ENCODE measurements around the gene PDE3A. TPM values are rescaled to one million over a fixed set of nuclear protein-coding genes. Genes with fewer than 3 reads are reported as not detected.

The PDE3A gene
- total RNA-seq, 1 experiment from 2014 or later = 0.12 TPM

DNA sequence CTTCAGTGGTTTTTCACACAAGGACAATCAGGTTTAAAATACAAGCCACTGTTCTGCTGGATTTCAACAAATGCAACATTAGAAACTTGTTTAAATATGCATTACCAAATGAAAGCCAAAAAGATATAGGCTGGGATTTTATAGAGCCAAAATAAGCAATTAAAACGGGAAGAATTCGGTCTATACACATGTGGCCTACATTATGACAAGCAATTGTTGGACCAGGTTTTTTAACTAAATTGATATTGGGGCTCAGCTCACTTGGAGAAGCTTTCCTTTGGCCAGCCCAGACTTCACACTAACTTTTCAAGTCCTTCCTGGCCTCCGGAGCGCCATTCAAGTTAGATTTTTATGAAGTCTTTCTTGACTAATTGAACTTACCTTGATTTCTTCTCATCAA lies 16.9 kb upstream of the PDE3A start:
- Histone ChIP-seq H3K36me3 (ENCODE audit: control insufficient read depth in 1 of 2, insufficient read depth in 2 of 2, low read length in 2 of 2) (no peaks in the 10 kb centered on the region), H4K20me1 (ENCODE audit: insufficient read depth) (no peaks in the 10 kb centered on the region), H3K4me3 (replicated peaks in 1 of 2; ENCODE audit: low read depth in 1 of 2, low read length in 2 of 2) (no peak overlapping the region), H3K79me2 (ENCODE audit: insufficient read depth, low read length) (no peaks in the 10 kb centered on the region), H3K9ac (ENCODE audit: low read length) (no peak overlapping the region), H3K9me3 (ENCODE audit: control insufficient read depth in 1 of 2, insufficient read depth in 1 of 2, low read depth in 1 of 2, low read length in 2 of 2) (no peaks in the 10 kb centered on the region), H3K4me1 (ENCODE audit: control insufficient read depth in 1 of 2, insufficient read depth in 2 of 2, low read length in 2 of 2) (no peaks in the 10 kb centered on the region), H2AFZ (ENCODE audit: low read depth, low read length, poor library complexity, severe bottlenecking) (no peak overlapping the region), H3K27ac (ENCODE audit: low read depth, low read length) (no peak overlapping the region), H3K4me2 (ENCODE audit: low read length) (no peak overlapping the region), H3K27me3 (ENCODE audit: insufficient read depth, low read length) (no peaks in the 10 kb centered on the region), H3K9me2 (ENCODE audit: insufficient read depth) (no peaks in the 10 kb centered on the region)
- POLR2A ChIA-PET = no interaction called here
- ATAC-seq (no peak), DNase-seq (ENCODE audit: low read depth, low spot score) (no peak)
- no TSS peak for BruUV-seq (replicated peaks)
- CTCF ChIA-PET = no interaction called here
- TF ChIP-seq ELF1 (IDR thresholded peaks at IDR 0.05; ENCODE audit: borderline replicate concordance, low read depth) = no peak
- TF ChIP-seq CBX3 (IDR thresholded peaks at IDR 0.05; ENCODE audit: low read depth) = no peak
- TF ChIP-seq, protein P1, sequence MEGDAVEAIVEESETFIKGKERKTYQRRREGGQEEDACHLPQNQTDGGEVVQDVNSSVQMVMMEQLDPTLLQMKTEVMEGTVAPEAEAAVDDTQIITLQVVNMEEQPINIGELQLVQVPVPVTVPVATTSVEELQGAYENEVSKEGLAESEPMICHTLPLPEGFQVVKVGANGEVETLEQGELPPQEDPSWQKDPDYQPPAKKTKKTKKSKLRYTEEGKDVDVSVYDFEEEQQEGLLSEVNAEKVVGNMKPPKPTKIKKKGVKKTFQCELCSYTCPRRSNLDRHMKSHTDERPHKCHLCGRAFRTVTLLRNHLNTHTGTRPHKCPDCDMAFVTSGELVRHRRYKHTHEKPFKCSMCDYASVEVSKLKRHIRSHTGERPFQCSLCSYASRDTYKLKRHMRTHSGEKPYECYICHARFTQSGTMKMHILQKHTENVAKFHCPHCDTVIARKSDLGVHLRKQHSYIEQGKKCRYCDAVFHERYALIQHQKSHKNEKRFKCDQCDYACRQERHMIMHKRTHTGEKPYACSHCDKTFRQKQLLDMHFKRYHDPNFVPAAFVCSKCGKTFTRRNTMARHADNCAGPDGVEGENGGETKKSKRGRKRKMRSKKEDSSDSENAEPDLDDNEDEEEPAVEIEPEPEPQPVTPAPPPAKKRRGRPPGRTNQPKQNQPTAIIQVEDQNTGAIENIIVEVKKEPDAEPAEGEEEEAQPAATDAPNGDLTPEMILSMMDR (IDR thresholded peaks at IDR 0.05 in 2 of 3, conservative IDR thresholded peaks at IDR 0.05 in 1 of 3; ENCODE audit: borderline replicate concordance in 1 of 3, insufficient read depth in 1 of 3, low read depth in 2 of 3, low read length in 2 of 3) = no peak
- intact Hi-C loops (cut with micrococcal nuclease) = no loop called here
- RAD21 ChIA-PET (ENCODE audit: low non-redundant PET in 1 of 2, low total read pairs in 2 of 2, uncharacterized antibody in 2 of 2, unreplicated experiment in 2 of 2) = no interaction called here

DNA sequence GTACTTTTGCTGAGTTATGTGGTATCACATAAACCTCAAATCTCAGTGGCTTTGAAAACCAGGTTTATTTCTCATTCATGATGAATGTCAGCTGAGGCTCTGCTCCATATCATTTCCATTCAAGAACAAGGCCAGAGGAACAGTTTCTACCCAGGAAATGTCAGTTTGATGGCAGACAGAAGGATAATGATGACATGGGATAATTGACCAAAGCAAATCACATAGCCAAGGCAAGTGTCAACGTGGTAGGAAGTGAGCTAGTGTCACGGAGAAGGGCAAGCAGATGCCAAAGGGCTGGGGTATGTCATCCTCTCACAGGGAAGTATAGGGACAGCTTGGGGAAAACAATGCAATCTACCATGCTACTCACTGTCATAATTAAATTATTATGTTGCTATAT lies 12.3 kb upstream of the PDE3A start:
- Histone ChIP-seq H3K4me3 (replicated peaks in 1 of 2; ENCODE audit: low read depth in 1 of 2, low read length in 2 of 2) (no peak overlapping the region), H3K9me3 (ENCODE audit: control insufficient read depth in 1 of 2, insufficient read depth in 1 of 2, low read depth in 1 of 2, low read length in 2 of 2) (no peaks in the 10 kb centered on the region), H4K20me1 (ENCODE audit: insufficient read depth) (no peaks in the 10 kb centered on the region), H3K36me3 (ENCODE audit: control insufficient read depth in 1 of 2, insufficient read depth in 2 of 2, low read length in 2 of 2) (no peaks in the 10 kb centered on the region), H3K27ac (ENCODE audit: low read depth, low read length) (no peak overlapping the region), H3K79me2 (ENCODE audit: insufficient read depth, low read length) (no peaks in the 10 kb centered on the region), H2AFZ (ENCODE audit: low read depth, low read length, poor library complexity, severe bottlenecking) (no peak overlapping the region), H3K9ac (ENCODE audit: low read length) (no peak overlapping the region), H3K27me3 (ENCODE audit: insufficient read depth, low read length) (no peaks in the 10 kb centered on the region), H3K4me1 (ENCODE audit: control insufficient read depth in 1 of 2, insufficient read depth in 2 of 2, low read length in 2 of 2) (no peaks in the 10 kb centered on the region), H3K4me2 (ENCODE audit: low read length) (no peak overlapping the region), H3K9me2 (ENCODE audit: insufficient read depth) (no peaks in the 10 kb centered on the region)
- ChIA-PET POLR2A (no interaction called here), CTCF (no interaction called here), RAD21 (ENCODE audit: low non-redundant PET in 1 of 2, low total read pairs in 2 of 2, uncharacterized antibody in 2 of 2, unreplicated experiment in 2 of 2) (no interaction called here)
- DNase-seq (ENCODE audit: low read depth, low spot score) (no peak), ATAC-seq (no peak)
- no TSS peak for BruUV-seq (replicated peaks)
- intact Hi-C loops (cut with micrococcal nuclease) = no loop called here
- no peak for TF ChIP-seq RAD21 (IDR thresholded peaks at IDR 0.05; ENCODE audit: low read depth)
- no peak for TF ChIP-seq POLR2AphosphoS5 (IDR thresholded peaks at IDR 0.05; ENCODE audit: low read depth, low read length)
- no peak for TF ChIP-seq EZH2phosphoT487 (IDR thresholded peaks at IDR 0.05; ENCODE audit: borderline replicate concordance)
- no peak for TF ChIP-seq ZNF274 (IDR thresholded peaks at IDR 0.05; ENCODE audit: low read depth, low read length)
- TF ChIP-seq EGR1 (IDR thresholded peaks at IDR 0.05; ENCODE audit: low read depth) = no peak
- TF ChIP-seq, protein P2, sequence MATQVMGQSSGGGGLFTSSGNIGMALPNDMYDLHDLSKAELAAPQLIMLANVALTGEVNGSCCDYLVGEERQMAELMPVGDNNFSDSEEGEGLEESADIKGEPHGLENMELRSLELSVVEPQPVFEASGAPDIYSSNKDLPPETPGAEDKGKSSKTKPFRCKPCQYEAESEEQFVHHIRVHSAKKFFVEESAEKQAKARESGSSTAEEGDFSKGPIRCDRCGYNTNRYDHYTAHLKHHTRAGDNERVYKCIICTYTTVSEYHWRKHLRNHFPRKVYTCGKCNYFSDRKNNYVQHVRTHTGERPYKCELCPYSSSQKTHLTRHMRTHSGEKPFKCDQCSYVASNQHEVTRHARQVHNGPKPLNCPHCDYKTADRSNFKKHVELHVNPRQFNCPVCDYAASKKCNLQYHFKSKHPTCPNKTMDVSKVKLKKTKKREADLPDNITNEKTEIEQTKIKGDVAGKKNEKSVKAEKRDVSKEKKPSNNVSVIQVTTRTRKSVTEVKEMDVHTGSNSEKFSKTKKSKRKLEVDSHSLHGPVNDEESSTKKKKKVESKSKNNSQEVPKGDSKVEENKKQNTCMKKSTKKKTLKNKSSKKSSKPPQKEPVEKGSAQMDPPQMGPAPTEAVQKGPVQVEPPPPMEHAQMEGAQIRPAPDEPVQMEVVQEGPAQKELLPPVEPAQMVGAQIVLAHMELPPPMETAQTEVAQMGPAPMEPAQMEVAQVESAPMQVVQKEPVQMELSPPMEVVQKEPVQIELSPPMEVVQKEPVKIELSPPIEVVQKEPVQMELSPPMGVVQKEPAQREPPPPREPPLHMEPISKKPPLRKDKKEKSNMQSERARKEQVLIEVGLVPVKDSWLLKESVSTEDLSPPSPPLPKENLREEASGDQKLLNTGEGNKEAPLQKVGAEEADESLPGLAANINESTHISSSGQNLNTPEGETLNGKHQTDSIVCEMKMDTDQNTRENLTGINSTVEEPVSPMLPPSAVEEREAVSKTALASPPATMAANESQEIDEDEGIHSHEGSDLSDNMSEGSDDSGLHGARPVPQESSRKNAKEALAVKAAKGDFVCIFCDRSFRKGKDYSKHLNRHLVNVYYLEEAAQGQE (IDR thresholded peaks at IDR 0.05; ENCODE audit: low read depth) = no peak
- TF ChIP-seq CBX3 (IDR thresholded peaks at IDR 0.05; ENCODE audit: low read depth) = no peak
- TF ChIP-seq JUND (IDR thresholded peaks at IDR 0.05) = no peak
- TF ChIP-seq, protein P1 (IDR thresholded peaks at IDR 0.05 in 2 of 3, conservative IDR thresholded peaks at IDR 0.05 in 1 of 3; ENCODE audit: borderline replicate concordance in 1 of 3, insufficient read depth in 1 of 3, low read depth in 2 of 3, low read length in 2 of 3) = no peak
- TF ChIP-seq SRF (IDR thresholded peaks at IDR 0.05; ENCODE audit: low read depth) = no peak
- TF ChIP-seq POLR2A (IDR thresholded peaks at IDR 0.05; ENCODE audit: borderline replicate concordance, extremely low read depth, insufficient read depth, insufficient read length) = no peak
- no peak for TF ChIP-seq SIN3A (IDR thresholded peaks at IDR 0.05; ENCODE audit: low read depth)
- no peak for TF ChIP-seq ZFX (IDR thresholded peaks at IDR 0.05)
- TF ChIP-seq EZH2 (IDR thresholded peaks at IDR 0.05) = no peak

Data from HCT116 (cell line).